H9 (cell line): ENCODE results near the gene GSE1. TPM values are rescaled to one million over a fixed set of nuclear protein-coding genes. Genes with fewer than 3 reads are reported as not detected.

Experiments used
- DNase-seq: peaks from one replicate; pipeline ENCODE4 v3.0.0-alpha.2; 2017
- H2AFZ ChIP-seq: one replicate; pipeline ENCODE4 v1.6.1; 2013; ENCODE audit warnings: mild to moderate bottlenecking, low read length, control low read depth, moderate library complexity
- H2AK5ac ChIP-seq: 2 replicates; pipeline ENCODE4 v1.6.1; 2013; ENCODE audit warnings: low read length, control low read depth, mixed read lengths; ENCODE audit not compliant: insufficient read length
- H2BK120ac ChIP-seq: one replicate; pipeline ENCODE4 v1.6.1; 2013; ENCODE audit warnings: low read depth, mild to moderate bottlenecking, low read length, control low read depth, inconsistent platforms; ENCODE audit not compliant: poor library complexity, severe bottlenecking
- H2BK12ac ChIP-seq: 2 replicates; pipeline ENCODE4 v1.6.1; 2013; ENCODE audit warnings: low read length, control low read depth, mixed read lengths, low read depth; ENCODE audit not compliant: insufficient read length
- H2BK15ac ChIP-seq: 2 replicates; pipeline ENCODE4 v1.6.1; 2013; ENCODE audit warnings: low read depth, low read length, control low read depth
- H2BK20ac ChIP-seq: one replicate; pipeline ENCODE4 v1.6.1; 2013; ENCODE audit warnings: low read depth, mild to moderate bottlenecking, low read length, control low read depth, inconsistent platforms; ENCODE audit not compliant: poor library complexity, severe bottlenecking
- H2BK5ac ChIP-seq: 2 replicates; pipeline ENCODE4 v1.6.1; 2013; ENCODE audit warnings: low read length, control low read depth, mixed read lengths; ENCODE audit not compliant: insufficient read length
- H3K14ac ChIP-seq: 2 replicates; pipeline ENCODE4 v1.6.1; 2013; ENCODE audit warnings: low read length, control low read depth; ENCODE audit not compliant: insufficient read depth
- H3K18ac ChIP-seq: 2 replicates; pipeline ENCODE4 v1.6.1; 2013; ENCODE audit warnings: low read depth, mild to moderate bottlenecking, mixed read lengths, low read length, control low read depth; ENCODE audit not compliant: insufficient read length
- H3K23ac ChIP-seq: 2 replicates; pipeline ENCODE4 v1.6.1; 2013; ENCODE audit warnings: low read length, control low read depth, mixed read lengths, low read depth; ENCODE audit not compliant: insufficient read length
- H3K23me2 ChIP-seq: 2 replicates; pipeline ENCODE4 v1.6.1; 2013; ENCODE audit warnings: low read depth, mild to moderate bottlenecking, mixed read lengths, low read length, control low read depth; ENCODE audit not compliant: insufficient read length, poor library complexity, severe bottlenecking
- H3K27ac ChIP-seq: 2 replicates; pipeline ENCODE4 v1.5.1; 2013; ENCODE audit warnings: low read length, control low read depth, mixed read lengths, low read depth; ENCODE audit not compliant: insufficient read length
- H3K27me3 ChIP-seq: 2 replicates; pipeline ENCODE4 v1.6.1; 2013; ENCODE audit warnings: low read length, control low read depth, inconsistent platforms; ENCODE audit not compliant: insufficient read depth
- H3K4ac ChIP-seq: 2 replicates; pipeline ENCODE4 v1.6.1; 2013; ENCODE audit warnings: low read depth, mild to moderate bottlenecking, control low read depth, inconsistent platforms, low read length, moderate library complexity
- H3K4me1 ChIP-seq: 2 replicates; pipeline ENCODE4 v1.6.1; 2013; ENCODE audit warnings: low read length, control low read depth, inconsistent platforms; ENCODE audit not compliant: insufficient read depth
- H3K4me2 ChIP-seq: 2 replicates; pipeline ENCODE4 v1.6.1; 2013; ENCODE audit warnings: low read length, control low read depth, mixed read lengths; ENCODE audit not compliant: insufficient read length, insufficient read depth
- H3K56ac ChIP-seq: 2 replicates; pipeline ENCODE4 v1.6.1; 2013; ENCODE audit warnings: low read depth, mild to moderate bottlenecking, mixed read lengths, low read length, control low read depth; ENCODE audit not compliant: insufficient read length
- H3K79me1 ChIP-seq: 2 replicates; pipeline ENCODE4 v1.6.1; 2013; ENCODE audit warnings: low read depth, mild to moderate bottlenecking, moderate library complexity, low read length, control low read depth, inconsistent platforms; ENCODE audit not compliant: insufficient read depth, poor library complexity, severe bottlenecking
- H3K79me2 ChIP-seq: 2 replicates; pipeline ENCODE4 v1.6.1; 2013; ENCODE audit warnings: low read length, control low read depth, inconsistent platforms; ENCODE audit not compliant: insufficient read depth
- H3K9ac ChIP-seq: 2 replicates; pipeline ENCODE4 v1.6.1; 2013; ENCODE audit warnings: low read length, control low read depth, mixed read lengths; ENCODE audit not compliant: insufficient read length; ENCODE audit errors: extremely low read depth
- H3K9me3 ChIP-seq: one replicate; pipeline ENCODE4 v1.6.1; 2013; ENCODE audit warnings: low read depth, low read length, inconsistent platforms; ENCODE audit not compliant: control insufficient read depth
- H3T11ph ChIP-seq: one replicate; pipeline ENCODE4 v1.6.1; 2013; ENCODE audit warnings: mild to moderate bottlenecking, low read length, control low read depth, inconsistent platforms
- H4K20me1 ChIP-seq: one replicate; pipeline ENCODE4 v1.6.1; 2013; ENCODE audit not compliant: control insufficient read depth, insufficient read length, insufficient read depth
- H4K5ac ChIP-seq: 2 replicates; pipeline ENCODE4 v1.6.1; 2013; ENCODE audit warnings: low read depth, mild to moderate bottlenecking, mixed read lengths, low read length, control low read depth; ENCODE audit not compliant: insufficient read length
- H4K8ac ChIP-seq: replicated peaks from 2 replicates; pipeline ENCODE4 v1.6.1; 2013; ENCODE audit warnings: low read length, control low read depth, mixed read lengths, low read depth; ENCODE audit not compliant: insufficient read length
- H4K91ac ChIP-seq: 2 replicates; pipeline ENCODE4 v1.6.1; 2013; ENCODE audit warnings: low read depth, mild to moderate bottlenecking, moderate library complexity, mixed read lengths, low read length, control low read depth; ENCODE audit not compliant: insufficient read length
- H3K27ac Mint-ChIP-seq, 3 experiments: 2 replicates in 2 of 3; 3 replicates in 1 of 3; pipeline ENCODE4 v1.8.0; 2020 to 2021; ENCODE audit warnings: mixed read lengths in 3 of 3, mild to moderate bottlenecking in 1 of 3, moderate library complexity in 1 of 3
- H3K27me3 Mint-ChIP-seq: 2 replicates; pipeline ENCODE4 v1.8.0; 2021; ENCODE audit warnings: low read depth, mild to moderate bottlenecking, moderate library complexity, mixed read lengths
- H3K36me3 Mint-ChIP-seq, 3 experiments: 2 replicates in 2 of 3; 3 replicates in 1 of 3; pipeline ENCODE4 v1.8.0; 2020 to 2021; ENCODE audit warnings: low read depth in 3 of 3, mixed read lengths in 3 of 3; ENCODE audit not compliant: insufficient read depth in 1 of 3
- H3K4me1 Mint-ChIP-seq, 2 experiments: 2 replicates each; pipeline ENCODE4 v1.8.0; 2020; ENCODE audit warnings: mixed read lengths in 2 of 2
- H3K4me3 Mint-ChIP-seq, 2 experiments: 2 replicates in 1 of 2; 3 replicates in 1 of 2; pipeline ENCODE4 v1.8.0; 2020 to 2021; ENCODE audit warnings: mild to moderate bottlenecking in 2 of 2, mixed read lengths in 2 of 2, moderate library complexity in 1 of 2
- H3K9me3 Mint-ChIP-seq, 2 experiments: 2 replicates in 1 of 2; 3 replicates in 1 of 2; pipeline ENCODE4 v1.8.0; 2020; ENCODE audit warnings: mild to moderate bottlenecking in 2 of 2, mixed read lengths in 2 of 2, moderate library complexity in 1 of 2
- WGBS: extraction: QIAGEN DNeasy Blood & Tissue Kit; methylation state at CpG from one replicate; pipeline ENCODE4 v1.1.7; 2013; ENCODE audit warnings: missing lambda C conversion rate, low lambda C conversion rate, mixed read lengths; ENCODE audit not compliant: insufficient read length; ENCODE audit errors: extremely low coverage; 5-methylcytosine and 5-hydroxymethylcytosine counted together
- total RNA-seq: library from RNA; stranded (reverse); gene quantifications from 2 replicates; pipeline ENCODE4 v1.2.1, GENCODE V29; 2021
- TF ChIP-seq, protein P1 (sequence below): fragments of 200-600 bp; sonication (generic); conservative IDR thresholded peaks from 3 replicates; pipeline ENCODE4 v1.8.0; 2021; ENCODE audit warnings: antibody characterized with exemption, mild to moderate bottlenecking

The GSE1 gene
- total RNA-seq, 1 experiment from 2014 or later: 125 TPM

DNA sequence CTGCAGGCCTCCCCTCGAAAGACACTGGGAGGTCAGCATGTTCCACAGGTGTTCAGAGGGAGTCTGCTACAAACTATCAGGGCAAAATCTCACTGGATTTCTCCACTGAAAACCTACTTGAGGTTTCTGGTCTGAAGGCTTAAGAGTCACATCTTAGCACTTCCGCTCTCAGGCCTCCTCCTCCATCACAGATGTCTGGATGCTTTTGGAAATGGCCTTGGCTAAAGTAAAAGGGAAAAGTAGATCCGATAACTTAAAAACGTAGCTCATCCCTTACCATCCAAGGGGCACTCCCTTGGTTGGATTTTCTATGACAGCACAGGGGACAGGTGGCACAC is 61.3 kb downstream of the GSE1 start:
- Histone ChIP-seq H4K20me1 (no peaks in the 10 kb centered on the region), H3K79me2 (no peaks in the 10 kb centered on the region), H3K4ac (no peak overlapping the region), H3K9me3 (no peaks in the 10 kb centered on the region), H3K23me2 (no peaks in the 10 kb centered on the region), H4K91ac (no peak overlapping the region), H3K4me1 (no peaks in the 10 kb centered on the region), H2BK12ac (no peak overlapping the region), H2BK20ac (no peak overlapping the region), H2BK15ac (no peak overlapping the region), H4K8ac (no peak overlapping the region), H4K5ac (no peak overlapping the region), H3K27ac (no peak overlapping the region), H3K23ac (no peak overlapping the region), H3K56ac (no peak overlapping the region), H3T11ph (no peak overlapping the region), H2BK5ac (no peak overlapping the region), H3K27me3 (no peaks in the 10 kb centered on the region), H3K9ac (no peak overlapping the region), H2BK120ac (no peak overlapping the region), H3K14ac (no peak overlapping the region), H2AK5ac (no peak overlapping the region), H3K79me1 (no peaks in the 10 kb centered on the region), H3K4me2 (no peak overlapping the region), H3K18ac (no peak overlapping the region), H2AFZ (no peak overlapping the region)
- no peak overlapping the region for H3K4me3 Mint-ChIP-seq
- TF ChIP-seq, protein P1, sequence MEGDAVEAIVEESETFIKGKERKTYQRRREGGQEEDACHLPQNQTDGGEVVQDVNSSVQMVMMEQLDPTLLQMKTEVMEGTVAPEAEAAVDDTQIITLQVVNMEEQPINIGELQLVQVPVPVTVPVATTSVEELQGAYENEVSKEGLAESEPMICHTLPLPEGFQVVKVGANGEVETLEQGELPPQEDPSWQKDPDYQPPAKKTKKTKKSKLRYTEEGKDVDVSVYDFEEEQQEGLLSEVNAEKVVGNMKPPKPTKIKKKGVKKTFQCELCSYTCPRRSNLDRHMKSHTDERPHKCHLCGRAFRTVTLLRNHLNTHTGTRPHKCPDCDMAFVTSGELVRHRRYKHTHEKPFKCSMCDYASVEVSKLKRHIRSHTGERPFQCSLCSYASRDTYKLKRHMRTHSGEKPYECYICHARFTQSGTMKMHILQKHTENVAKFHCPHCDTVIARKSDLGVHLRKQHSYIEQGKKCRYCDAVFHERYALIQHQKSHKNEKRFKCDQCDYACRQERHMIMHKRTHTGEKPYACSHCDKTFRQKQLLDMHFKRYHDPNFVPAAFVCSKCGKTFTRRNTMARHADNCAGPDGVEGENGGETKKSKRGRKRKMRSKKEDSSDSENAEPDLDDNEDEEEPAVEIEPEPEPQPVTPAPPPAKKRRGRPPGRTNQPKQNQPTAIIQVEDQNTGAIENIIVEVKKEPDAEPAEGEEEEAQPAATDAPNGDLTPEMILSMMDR: no peak
- H3K27me3 Mint-ChIP-seq: no peaks in the 10 kb centered on the region; the same call in none of the 2 replicates
- H3K36me3 Mint-ChIP-seq: peaks cover 33 to 95% (median 80%) of the 10 kb centered on the region in 3 experiments; a peak in 6 of 7 replicates
- H3K9me3 Mint-ChIP-seq: no peaks in the 10 kb centered on the region
- no CpG with 5 or more reads among the region's 4 CpGs for WGBS
- no peaks in the 10 kb centered on the region for H3K4me1 Mint-ChIP-seq
- H3K27ac Mint-ChIP-seq: peak overlapping the region in 1 of 3 experiments; percentile 77; a peak in 2 of 7 replicates
- DNase-seq: no peak
